Karpas-422 (cell line): Measurements from ENCODE around the gene KCNQ1. TPM values are rescaled to one million over a fixed set of nuclear protein-coding genes. Genes with fewer than 3 reads are reported as not detected.

ENCODE experiments used
- DNase-seq: peaks from one replicate; pipeline ENCODE4 v3.0.0-alpha.2; 2015
- H2AFZ ChIP-seq: fragments of 200-600 bp; sonication (generic); 2 replicates; pipeline ENCODE4 v1.6.1; 2014; ENCODE audit warnings: antibody characterized with exemption, low read length, mixed read lengths
- H3K27ac ChIP-seq: fragments of 200-600 bp; sonication (generic); 2 replicates; pipeline ENCODE4 v1.5.1; 2014; ENCODE audit warnings: mild to moderate bottlenecking, low read length, moderate library complexity
- H3K27me3 ChIP-seq: fragments of 200-600 bp; sonication (generic); 2 replicates; pipeline ENCODE4 v1.6.1; 2014; ENCODE audit warnings: low read length, mixed read lengths
- H3K36me3 ChIP-seq: fragments of 200-600 bp; sonication (generic); 2 replicates; pipeline ENCODE4 v1.6.1; 2014; ENCODE audit warnings: low read length, mixed read lengths; ENCODE audit not compliant: insufficient read depth
- H3K4me1 ChIP-seq: fragments of 200-600 bp; sonication (generic); 2 replicates; pipeline ENCODE4 v1.6.1; 2014; ENCODE audit warnings: mild to moderate bottlenecking, low read length, mixed read lengths
- H3K4me2 ChIP-seq: fragments of 200-600 bp; sonication (generic); 2 replicates; pipeline ENCODE4 v1.6.1; 2014; ENCODE audit warnings: low read length, low read depth, mild to moderate bottlenecking; ENCODE audit not compliant: poor library complexity, severe bottlenecking
- H3K4me3 ChIP-seq: fragments of 200-600 bp; sonication (generic); 2 replicates; pipeline ENCODE4 v1.5.1; 2014; ENCODE audit warnings: mild to moderate bottlenecking, antibody characterized with exemption, low read length, mixed read lengths
- H3K79me2 ChIP-seq: fragments of 200-600 bp; sonication (generic); 2 replicates; pipeline ENCODE4 v1.6.1; 2014; ENCODE audit warnings: mild to moderate bottlenecking, low read length, mixed read lengths
- H3K9ac ChIP-seq: fragments of 200-600 bp; sonication (generic); 2 replicates; pipeline ENCODE4 v1.6.0; 2014; ENCODE audit warnings: low read length
- H3K9me2 ChIP-seq: fragments of 200-600 bp; sonication (generic), shearing (Covaris generic); replicated peaks from 2 replicates; pipeline ENCODE4 v1.6.0; 2014; ENCODE audit warnings: mild to moderate bottlenecking, low read length, moderate library complexity; ENCODE audit not compliant: insufficient read depth
- H3K9me3 ChIP-seq: fragments of 300-700, 200-600 bp; sonication (generic); 2 replicates; pipeline ENCODE4 v1.6.1; 2014; ENCODE audit warnings: low read length, mixed read lengths
- H4K20me1 ChIP-seq: fragments of 200-600 bp; sonication (generic); 2 replicates; pipeline ENCODE4 v1.6.1; 2014; ENCODE audit warnings: mild to moderate bottlenecking, antibody characterized with exemption, low read length, low read depth; ENCODE audit not compliant: insufficient read depth
- total RNA-seq: library from RNA; depleted of rRNA; stranded (reverse); fragments of >200 nt; shearing (Covaris generic); gene quantifications from 2 replicates; pipeline ENCODE4 v1.2.3, GENCODE V29; 2014; ENCODE audit warnings: low replicate concordance

The KCNQ1 gene
- total RNA-seq, 1 experiment from 2014 or later = not detected

DNA sequence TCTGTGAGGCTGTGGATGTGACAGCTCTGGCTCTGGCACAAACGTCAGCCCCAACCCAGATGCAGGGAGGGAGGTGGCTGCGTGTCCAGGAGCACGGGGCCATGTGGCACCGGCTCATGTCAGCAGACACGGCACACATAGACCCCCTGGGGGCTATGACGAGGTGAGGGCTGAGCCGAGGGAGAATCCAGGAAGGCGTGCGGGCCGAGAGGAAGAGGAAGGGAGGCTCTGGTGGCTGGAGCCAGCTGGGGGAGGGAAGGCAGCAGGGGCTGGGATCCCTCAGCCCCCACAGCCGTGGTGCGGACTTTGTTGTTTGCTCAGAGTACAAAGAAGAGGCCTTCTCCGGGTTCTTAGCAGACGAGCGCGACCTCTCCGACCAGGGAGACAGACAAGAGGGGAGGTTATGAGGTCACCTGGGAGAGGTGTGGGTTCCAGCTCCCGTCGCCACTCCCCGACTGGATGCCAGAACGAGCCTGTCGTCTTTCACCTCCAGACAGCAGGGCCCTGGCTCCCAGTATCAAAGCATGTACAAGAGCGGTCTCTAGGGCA lies 394.7 kb downstream of the KCNQ1 start:
- no peak overlapping the region for H3K4me2 ChIP-seq
- no peak overlapping the region for H3K27ac ChIP-seq
- H3K9ac ChIP-seq = no peak overlapping the region

GRCh38 chr11:2841411-2842190 lies 396.8 kb downstream of the KCNQ1 start:
- no peak overlapping the region for H2AFZ ChIP-seq
- no peaks in the 10 kb centered on the region for H4K20me1 ChIP-seq

More for the DNA sequence above, 394.7 kb downstream of the KCNQ1 start:
- H3K79me2 ChIP-seq = no peaks in the 10 kb centered on the region
- DNase-seq = no peak
- no peaks in the 10 kb centered on the region for H3K4me1 ChIP-seq
- H2AFZ ChIP-seq = no peak overlapping the region
- H3K4me3 ChIP-seq = no peak overlapping the region
- no peaks in the 10 kb centered on the region for H3K27me3 ChIP-seq
- no peaks in the 10 kb centered on the region for H3K9me2 ChIP-seq
- no peaks in the 10 kb centered on the region for H3K9me3 ChIP-seq
- H4K20me1 ChIP-seq = no peaks in the 10 kb centered on the region
- H3K36me3 ChIP-seq = no peaks in the 10 kb centered on the region

GRCh38 chr11:2842876-2843275 lies 398.1 kb downstream of the KCNQ1 start:
- no peaks in the 10 kb centered on the region for H3K4me1 ChIP-seq
- no peaks in the 10 kb centered on the region for H4K20me1 ChIP-seq
- H3K4me3 ChIP-seq = no peak overlapping the region
- no peak overlapping the region for H2AFZ ChIP-seq
- H3K27ac ChIP-seq = no peak overlapping the region
- no peak overlapping the region for H3K9ac ChIP-seq
- H3K4me2 ChIP-seq = no peak overlapping the region
- H3K27me3 ChIP-seq = no peaks in the 10 kb centered on the region
- H3K9me3 ChIP-seq = no peaks in the 10 kb centered on the region
- no peak for DNase-seq
- H3K9me2 ChIP-seq = no peaks in the 10 kb centered on the region
- no peaks in the 10 kb centered on the region for H3K79me2 ChIP-seq
- no peaks in the 10 kb centered on the region for H3K36me3 ChIP-seq

More at GRCh38 chr11:2841411-2842190, 396.8 kb downstream of the KCNQ1 start:
- no peak overlapping the region for H3K9ac ChIP-seq
- no peak overlapping the region for H3K27ac ChIP-seq
- H3K27me3 ChIP-seq = no peaks in the 10 kb centered on the region
- H3K9me2 ChIP-seq = no peaks in the 10 kb centered on the region
- H3K4me1 ChIP-seq = no peaks in the 10 kb centered on the region
- no peak overlapping the region for H3K4me3 ChIP-seq
- no peaks in the 10 kb centered on the region for H3K79me2 ChIP-seq
- no peak for DNase-seq
- H3K4me2 ChIP-seq = no peak overlapping the region
- H3K36me3 ChIP-seq = no peaks in the 10 kb centered on the region
- H3K9me3 ChIP-seq = no peaks in the 10 kb centered on the region

- Histone ChIP-seq H3K4me2 (no peak overlapping the region), H3K27ac (no peak overlapping the region)
These were observed 398.7 kb downstream of the KCNQ1 start for GRCh38 chr11:2843551-2843950.

GRCh38 chr11:2844116-2844842 lies 399.5 kb downstream of the KCNQ1 start:
- no peak for DNase-seq
- H3K9ac ChIP-seq = no peak overlapping the region
- H3K36me3 ChIP-seq = no peaks in the 10 kb centered on the region
- no peaks in the 10 kb centered on the region for H3K9me3 ChIP-seq
- no peak overlapping the region for H3K4me3 ChIP-seq
- no peaks in the 10 kb centered on the region for H3K27me3 ChIP-seq
- no peaks in the 10 kb centered on the region; the same call in 1 of the 2 replicates for H4K20me1 ChIP-seq
- no peaks in the 10 kb centered on the region for H3K4me1 ChIP-seq
- no peak overlapping the region for H3K4me2 ChIP-seq
- H3K27ac ChIP-seq = no peak overlapping the region
- H2AFZ ChIP-seq = no peak overlapping the region
- no peaks in the 10 kb centered on the region for H3K9me2 ChIP-seq
- H3K79me2 ChIP-seq = no peaks in the 10 kb centered on the region

More at GRCh38 chr11:2843551-2843950, 398.7 kb downstream of the KCNQ1 start:
- no peak overlapping the region for H3K9ac ChIP-seq
- H3K79me2 ChIP-seq = no peaks in the 10 kb centered on the region
- H3K9me3 ChIP-seq = no peaks in the 10 kb centered on the region
- no peak for DNase-seq
- H2AFZ ChIP-seq = no peak overlapping the region
- H3K27me3 ChIP-seq = no peaks in the 10 kb centered on the region
- H3K36me3 ChIP-seq = no peaks in the 10 kb centered on the region
- no peaks in the 10 kb centered on the region for H3K4me1 ChIP-seq
- no peaks in the 10 kb centered on the region; the same call in 1 of the 2 replicates for H4K20me1 ChIP-seq
- H3K9me2 ChIP-seq = no peaks in the 10 kb centered on the region
- no peak overlapping the region for H3K4me3 ChIP-seq

DNA sequence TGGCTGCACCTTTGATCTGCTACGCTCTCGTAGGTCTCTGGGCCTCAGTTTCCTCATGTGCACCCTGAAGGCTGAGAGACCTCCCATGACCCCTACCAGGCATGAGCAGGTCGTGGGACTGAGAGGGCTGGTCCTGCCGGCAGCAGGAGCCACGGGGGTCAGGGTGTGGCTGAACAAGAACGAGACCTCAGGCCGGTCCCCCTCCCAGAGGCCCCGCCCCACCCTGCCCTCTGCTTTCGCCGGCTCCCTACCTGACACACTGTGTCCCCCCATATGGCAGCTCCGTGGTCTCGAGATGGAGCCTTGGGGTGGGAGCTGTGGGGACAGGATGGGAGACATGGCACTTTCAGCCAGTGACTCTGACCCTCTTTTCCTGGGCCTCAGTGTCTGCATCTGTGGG lies 400.2 kb downstream of the KCNQ1 start:
- H3K4me3 ChIP-seq = no peak overlapping the region
- no peaks in the 10 kb centered on the region for H3K9me3 ChIP-seq
- no peaks in the 10 kb centered on the region; the same call in 1 of the 2 replicates for H4K20me1 ChIP-seq
- H2AFZ ChIP-seq = no peak overlapping the region
- no peaks in the 10 kb centered on the region for H3K9me2 ChIP-seq
- no peak overlapping the region for H3K9ac ChIP-seq
- DNase-seq = no peak
- H3K27ac ChIP-seq = no peak overlapping the region
- H3K36me3 ChIP-seq = no peaks in the 10 kb centered on the region
- H3K27me3 ChIP-seq = no peaks in the 10 kb centered on the region
- no peak overlapping the region for H3K4me2 ChIP-seq
- no peaks in the 10 kb centered on the region for H3K79me2 ChIP-seq
- no peaks in the 10 kb centered on the region for H3K4me1 ChIP-seq

- no peak for DNase-seq
- no peaks in the 10 kb centered on the region for H3K9me3 ChIP-seq
- no peaks in the 10 kb centered on the region for H3K4me1 ChIP-seq
- no peak overlapping the region for H2AFZ ChIP-seq
- no peaks in the 10 kb centered on the region for H3K9me2 ChIP-seq
- no peaks in the 10 kb centered on the region; the same call in 1 of the 2 replicates for H4K20me1 ChIP-seq
- no peaks in the 10 kb centered on the region for H3K79me2 ChIP-seq
- no peak overlapping the region for H3K4me2 ChIP-seq
- H3K4me3 ChIP-seq = no peak overlapping the region
- H3K9ac ChIP-seq = no peak overlapping the region
- H3K27me3 ChIP-seq = no peaks in the 10 kb centered on the region
- no peaks in the 10 kb centered on the region for H3K36me3 ChIP-seq
- no peak overlapping the region for H3K27ac ChIP-seq
These were observed 401.2 kb downstream of the KCNQ1 start for GRCh38 chr11:2846056-2846455.

GRCh38 chr11:2846470-2846869 lies 401.7 kb downstream of the KCNQ1 start:
- H3K4me3 ChIP-seq = no peak overlapping the region

More at GRCh38 chr11:2846470-2846869, 401.7 kb downstream of the KCNQ1 start:
- H3K4me1 ChIP-seq = no peaks in the 10 kb centered on the region
- H3K36me3 ChIP-seq = no peaks in the 10 kb centered on the region
- H3K9me3 ChIP-seq = no peaks in the 10 kb centered on the region
- no peaks in the 10 kb centered on the region; the same call in 1 of the 2 replicates for H4K20me1 ChIP-seq
- no peak for DNase-seq
- H3K9ac ChIP-seq = no peak overlapping the region
- H2AFZ ChIP-seq = no peak overlapping the region
- no peak overlapping the region for H3K27ac ChIP-seq
- H3K9me2 ChIP-seq = no peaks in the 10 kb centered on the region
- H3K4me2 ChIP-seq = no peak overlapping the region
- H3K79me2 ChIP-seq = no peaks in the 10 kb centered on the region
- no peaks in the 10 kb centered on the region for H3K27me3 ChIP-seq
